Occipital lobe (tissue), 2 donors: ENCODE data around the gene TNP2. TPM values are rescaled to one million over a fixed set of nuclear protein-coding genes. Genes with fewer than 3 reads are reported as not detected.

Experiments used
- DNase-seq: peaks from one replicate; lab custom pipeline; 2025; lab: John Stamatoyannopoulos, UW
- total RNA-seq: library from RNA; depleted of rRNA; stranded (reverse); fragments of >200 nt; gene quantifications from one replicate; pipeline ENCODE4 v1.2.3, GENCODE V29; 2014

Gene TNP2
- total RNA-seq, 1 donor from 2014 or later = not detected

DNA sequence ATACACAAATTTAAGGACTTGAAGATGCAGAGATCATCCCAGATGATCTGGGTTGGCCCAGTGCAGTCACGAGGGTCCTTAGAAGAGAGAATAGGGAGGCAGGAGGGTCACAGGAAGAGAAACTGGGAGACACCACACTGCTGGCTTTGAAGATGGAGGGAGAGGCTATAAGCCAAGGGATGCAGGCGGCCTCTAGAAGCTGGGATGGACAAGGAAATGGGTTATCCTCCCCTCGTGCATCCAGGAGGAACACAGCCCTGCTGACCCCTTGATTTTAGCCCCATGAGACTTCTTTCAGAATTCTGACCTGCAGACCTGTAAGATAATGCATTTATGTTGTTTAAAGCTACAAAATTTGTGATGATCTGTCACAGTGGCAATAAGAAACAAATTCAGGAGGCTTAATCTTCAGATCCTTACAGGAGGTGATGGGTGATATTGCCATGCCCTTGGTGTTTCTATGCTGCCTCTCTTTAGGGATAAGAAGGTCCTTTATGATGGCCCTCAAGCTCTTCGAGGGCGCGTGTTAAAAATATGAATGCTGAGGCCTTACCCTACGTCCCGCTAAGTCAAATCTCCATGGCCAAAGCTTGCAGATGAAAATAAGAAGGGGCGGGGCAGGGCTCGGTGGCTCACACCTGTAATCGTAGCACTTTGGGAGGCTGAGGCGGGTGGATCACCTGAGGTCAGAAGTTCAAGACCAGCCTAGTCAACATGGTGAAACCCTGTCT, 8.6 kb upstream of the TNP2 start:
- DNase-seq = no peak

DNA sequence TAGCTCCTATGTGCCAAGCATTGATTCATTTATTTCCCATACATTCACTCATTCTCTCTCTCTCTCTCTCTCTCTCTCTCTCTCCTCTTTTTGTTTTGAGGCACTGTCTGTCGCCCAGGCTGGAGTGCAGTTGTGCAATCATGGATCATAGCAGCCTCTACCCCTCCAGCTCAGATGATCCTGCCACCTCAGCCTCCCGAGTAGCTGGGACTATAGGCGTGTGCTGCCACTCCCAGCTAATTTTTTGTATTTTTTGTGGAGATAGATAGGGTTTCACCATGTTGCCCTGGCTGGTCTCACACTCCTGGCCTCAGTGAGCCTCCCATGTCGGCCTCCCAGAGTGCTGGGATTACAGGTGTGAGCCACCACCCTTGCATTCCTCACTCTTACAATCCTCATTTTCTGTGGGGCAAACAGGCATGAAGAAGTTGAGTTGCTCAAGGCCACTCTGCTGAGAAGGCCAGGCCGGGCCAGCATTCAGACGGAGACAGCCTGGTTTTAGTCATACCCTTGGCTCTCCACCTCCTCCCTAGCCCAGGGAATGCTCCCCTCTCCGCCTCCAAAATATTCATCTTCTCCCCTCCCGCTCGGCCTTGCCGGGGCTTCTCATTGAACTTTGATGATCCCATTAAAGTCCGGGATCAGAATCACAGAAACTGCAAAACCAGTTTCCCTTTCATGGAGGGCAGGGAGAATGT, 7.9 kb upstream of the TNP2 start:
- no peak for DNase-seq

DNA sequence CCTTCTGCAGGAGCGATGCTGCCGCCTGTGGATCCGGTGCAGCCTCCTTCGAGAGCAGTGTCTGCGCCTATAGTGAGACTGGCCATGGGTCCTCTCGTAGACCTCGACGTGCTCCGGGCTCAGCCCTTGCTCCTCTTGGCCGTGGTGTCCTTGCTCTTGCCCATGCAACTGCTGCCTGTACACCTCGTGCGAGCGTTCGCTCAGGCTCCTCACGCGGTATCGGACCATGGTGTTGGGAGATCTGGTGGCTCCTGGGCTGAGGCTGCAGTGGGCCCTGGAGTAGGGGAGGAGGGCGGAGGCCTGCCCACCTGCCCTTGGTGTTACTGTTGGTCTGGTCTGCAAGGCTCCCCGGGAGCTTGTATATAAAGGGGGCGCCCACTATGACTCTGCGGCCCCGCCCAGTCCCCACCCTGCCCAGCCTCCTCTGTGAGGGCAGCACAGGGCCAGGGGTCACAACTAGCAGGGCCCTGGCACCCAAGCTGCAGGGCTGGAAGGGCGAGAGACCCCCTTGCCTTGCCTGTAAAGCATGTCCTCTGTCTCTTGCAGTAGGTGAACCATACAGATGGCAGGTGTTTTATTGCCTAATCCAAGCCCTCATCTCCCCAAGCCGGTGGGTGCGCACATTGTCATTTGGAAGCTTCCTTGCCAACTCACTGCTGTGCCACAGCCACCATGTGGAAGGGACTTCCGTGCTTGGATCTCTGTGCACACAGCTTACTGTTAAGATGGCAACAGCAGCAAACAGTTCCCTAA, 7.2 kb upstream of the TNP2 start, which contains the start of gene PRM2:
Gene PRM2 (minus strand): TSS at position 338 of the 753 bp plus-strand sequence. CDS start 110 bp downstream, at position 228.
- DNase-seq = no peak

DNA sequence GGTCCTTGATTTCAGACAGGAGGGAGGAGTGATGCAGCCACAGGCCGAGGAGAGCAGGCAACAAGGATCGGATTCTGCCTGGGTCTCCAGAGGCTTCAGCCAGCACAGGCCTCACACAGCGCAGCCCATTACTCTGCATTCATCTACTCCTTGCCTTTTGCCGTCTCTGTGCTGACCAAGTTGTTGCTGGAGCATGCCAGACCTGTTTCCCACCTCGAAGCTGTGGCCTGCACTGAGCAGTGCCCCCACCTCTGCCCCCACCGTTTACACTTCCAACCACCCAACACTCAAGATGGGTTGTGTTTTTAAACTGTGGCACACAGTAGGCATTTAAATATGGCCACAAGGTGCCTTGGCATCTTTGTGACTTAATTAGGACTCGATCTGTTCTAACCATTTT, 5.8 kb upstream of the TNP2 start:
- no peak for DNase-seq

DNA sequence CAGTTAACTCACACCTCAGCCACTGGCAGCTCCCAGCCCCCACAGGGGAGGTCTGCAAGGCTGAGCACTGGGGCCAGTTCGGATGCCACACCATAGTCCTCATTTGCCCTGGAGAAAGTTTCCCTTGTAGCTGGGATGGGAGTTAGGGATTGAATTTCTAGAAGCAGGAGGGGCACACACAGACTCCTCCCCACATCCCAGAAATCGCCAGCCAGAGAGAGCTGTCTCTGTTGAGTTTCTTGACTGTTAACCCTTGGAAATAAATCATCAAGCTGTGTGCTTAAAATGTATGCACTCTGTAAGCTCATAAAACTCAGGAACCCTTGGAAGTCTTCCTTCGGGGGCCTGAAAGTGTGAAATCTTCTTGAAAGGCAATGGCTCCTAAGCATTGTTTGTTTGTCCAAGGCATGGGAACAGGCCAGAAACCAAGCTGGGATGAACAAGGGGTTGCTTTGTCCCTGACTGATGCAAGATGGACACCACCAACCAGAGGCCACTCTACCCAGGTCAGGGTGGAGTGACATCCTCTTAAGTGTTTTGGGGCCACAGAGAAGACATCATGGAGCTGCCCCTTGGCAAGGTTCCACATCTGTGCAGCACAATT, 4.7 kb upstream of the TNP2 start:
- no peak for DNase-seq

DNA sequence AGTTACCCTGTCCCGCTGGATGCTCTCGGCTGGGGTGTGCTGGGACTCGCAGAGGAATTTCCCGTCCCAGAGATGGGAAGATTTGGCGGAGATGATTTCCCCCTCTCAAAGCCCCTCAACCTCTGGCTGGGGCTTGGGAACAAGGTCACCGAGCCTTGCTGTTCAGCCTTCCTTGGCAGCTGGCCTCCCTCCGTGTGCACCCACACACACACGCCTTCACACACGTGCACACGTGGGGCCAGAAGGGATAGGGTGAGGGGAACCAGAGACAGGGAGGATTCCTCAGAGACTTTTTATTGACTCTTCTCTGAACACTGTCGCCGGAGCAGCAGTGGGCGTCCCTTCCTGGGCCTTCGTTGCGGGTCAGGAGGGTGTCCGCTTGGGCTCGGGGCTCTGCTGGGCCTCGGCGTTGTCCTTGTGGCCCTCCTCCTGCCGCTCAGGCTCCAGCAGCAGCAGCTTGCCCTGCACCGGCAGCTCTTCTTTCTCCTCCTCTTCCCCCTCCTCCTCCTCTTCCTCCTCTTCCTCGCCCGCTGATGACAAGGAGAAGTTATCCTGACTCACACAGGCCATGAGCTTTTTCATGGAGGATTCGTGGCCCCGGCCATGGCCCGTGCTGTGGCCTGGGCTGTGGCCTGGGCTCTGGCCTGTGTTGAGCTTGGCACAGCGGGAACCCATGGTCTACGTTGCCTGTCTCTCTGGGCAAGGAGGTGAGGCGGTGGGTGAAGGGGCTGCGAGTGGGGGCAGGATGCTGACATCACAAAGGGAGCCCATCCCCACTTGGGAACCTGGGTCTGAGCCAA, 4.0 kb upstream of the TNP2 start, which contains the start of gene PRM3:
Gene PRM3 (minus strand): TSS at position 709 of the 800 bp plus-strand sequence. CDS start 34 bp downstream, at position 675.
- DNase-seq = no peak

DNA sequence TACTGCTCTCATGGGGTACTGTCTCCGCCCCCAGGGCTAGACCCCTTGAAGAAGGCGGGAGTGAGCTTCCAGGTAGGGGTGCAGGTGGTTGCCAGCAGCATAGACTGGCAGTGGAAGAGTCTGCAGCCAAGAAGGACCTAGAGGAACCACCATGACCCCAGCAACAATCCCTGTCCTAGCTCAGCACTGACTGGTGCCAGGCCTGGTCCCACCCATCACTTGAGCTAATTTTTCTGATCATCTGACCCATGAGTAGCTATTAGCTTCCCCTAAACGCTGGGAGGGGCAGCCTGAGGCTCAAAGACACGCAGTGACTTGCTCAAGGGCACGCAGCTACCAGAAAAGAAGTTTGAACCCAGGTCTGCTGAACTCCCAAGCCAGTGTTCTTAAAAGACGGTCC, 3.4 kb upstream of the TNP2 start:
- no peak for DNase-seq

DNA sequence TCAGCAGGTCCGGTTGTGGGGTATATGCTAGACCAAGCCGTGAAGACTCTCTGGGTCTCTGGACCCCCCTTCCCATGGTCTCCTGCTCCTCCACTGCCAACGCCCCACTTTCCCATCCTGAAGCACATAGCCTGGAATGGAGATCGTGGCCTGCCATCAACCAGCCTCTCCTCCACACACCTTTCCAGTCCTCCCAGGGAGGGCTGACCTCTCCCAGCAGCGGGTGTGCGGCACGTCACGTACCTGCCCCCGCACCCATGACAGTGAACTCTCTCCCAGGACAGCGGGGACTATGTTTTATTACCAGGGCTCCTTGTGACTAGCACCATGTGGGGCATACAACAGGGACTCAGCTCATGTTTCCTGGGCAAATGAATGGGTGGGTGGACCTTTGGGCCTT, 2.5 kb upstream of the TNP2 start:
- DNase-seq = no peak

DNA sequence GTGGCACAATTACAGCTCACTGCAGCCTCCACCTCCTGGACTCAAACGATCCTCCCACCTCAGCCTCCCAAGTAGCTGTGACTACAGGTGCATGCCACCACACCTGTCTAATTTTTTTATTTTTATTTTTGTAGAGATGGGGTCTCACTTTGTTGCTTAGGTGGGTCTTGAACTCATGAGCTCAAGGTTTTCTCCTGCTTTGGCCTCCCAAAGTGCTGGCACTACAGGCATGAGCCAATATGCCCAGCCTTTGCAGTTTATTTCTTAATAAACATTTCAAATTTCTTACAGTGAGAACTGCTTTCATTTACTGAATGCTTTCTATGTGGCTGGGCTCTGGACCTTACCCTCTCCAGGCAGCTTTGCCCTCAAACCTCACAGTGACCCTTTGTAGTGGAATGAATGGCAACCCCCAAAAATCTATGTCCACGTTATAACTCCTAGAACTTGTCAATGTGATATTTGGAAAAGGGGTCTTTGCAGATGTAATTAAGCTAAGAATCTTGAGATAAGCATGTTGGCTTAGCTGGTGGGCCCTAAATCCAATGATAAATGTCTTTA, 1.6 kb upstream of the TNP2 start:
- DNase-seq = no peak

DNA sequence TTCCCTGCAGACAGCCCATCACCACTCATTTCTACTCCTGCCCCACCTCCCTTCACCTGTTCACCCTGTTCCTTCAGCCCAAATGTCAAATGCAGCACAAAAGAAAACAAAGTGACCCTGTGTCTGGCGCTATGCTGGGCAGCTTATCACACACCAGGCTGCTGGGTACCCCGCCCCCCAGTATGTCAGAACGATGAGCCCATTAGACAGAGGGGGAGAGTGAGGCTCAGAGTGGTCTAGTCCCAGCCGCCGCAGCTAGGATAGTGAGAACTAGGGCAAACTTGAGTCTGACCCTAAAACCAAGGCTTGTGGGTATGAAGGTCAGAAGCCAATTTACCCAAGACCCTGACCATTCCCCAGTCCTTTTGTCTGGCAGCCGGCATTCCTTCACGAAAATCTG, 4.0 kb downstream of the TNP2 start:
- no peak for DNase-seq

DNA sequence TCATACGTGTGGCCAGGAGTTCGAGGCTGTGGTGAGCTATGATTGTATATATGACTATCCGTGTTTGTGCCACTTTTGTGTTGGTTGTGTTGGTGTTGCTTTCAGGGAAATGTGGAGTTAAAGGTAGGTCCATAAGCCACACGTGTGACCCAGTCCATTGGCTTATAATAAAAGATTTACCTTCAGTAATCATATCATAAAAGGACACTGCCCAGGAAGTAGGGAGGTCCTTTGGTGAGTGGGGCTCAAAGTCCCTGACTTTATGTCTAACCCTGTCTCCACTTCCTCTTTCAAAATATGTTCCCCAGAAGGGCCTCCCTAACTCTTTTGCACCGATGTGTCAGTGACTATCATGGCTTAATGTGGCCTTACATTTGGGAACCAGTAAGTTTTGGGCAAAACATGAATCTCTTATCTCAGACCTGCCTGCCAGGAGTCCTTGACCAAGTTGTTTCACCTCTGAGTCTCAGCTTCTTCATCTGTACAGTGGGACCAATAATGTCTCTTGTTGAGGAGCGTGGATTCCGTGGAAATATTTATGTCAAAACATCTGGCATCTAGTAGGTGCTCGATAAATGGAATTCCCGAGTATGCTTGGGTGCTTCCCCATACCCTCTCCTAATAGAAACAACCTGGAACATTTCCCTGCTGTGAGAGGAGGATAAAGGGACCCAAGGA, 4.8 kb downstream of the TNP2 start:
- no peak for DNase-seq

DNA sequence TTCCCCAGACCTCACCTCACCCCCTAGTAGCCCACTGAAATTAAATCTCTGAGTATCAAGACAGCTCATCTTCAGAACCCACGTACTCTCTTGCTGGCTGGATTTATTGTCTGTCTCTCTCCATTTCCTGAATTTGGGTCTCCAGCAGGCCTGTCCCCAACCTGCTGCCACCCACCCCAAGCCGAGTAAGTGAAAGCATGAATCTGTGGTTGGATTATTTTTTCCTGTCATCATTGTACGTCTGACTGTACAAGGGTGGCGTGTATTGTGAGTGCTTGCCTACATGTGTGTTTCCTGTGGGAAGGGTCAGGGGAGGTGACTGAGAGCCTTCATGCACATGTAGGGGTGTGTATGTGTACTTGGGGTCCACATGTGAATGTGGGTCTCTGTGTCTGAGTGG, 5.4 kb downstream of the TNP2 start:
- no peak for DNase-seq

DNA sequence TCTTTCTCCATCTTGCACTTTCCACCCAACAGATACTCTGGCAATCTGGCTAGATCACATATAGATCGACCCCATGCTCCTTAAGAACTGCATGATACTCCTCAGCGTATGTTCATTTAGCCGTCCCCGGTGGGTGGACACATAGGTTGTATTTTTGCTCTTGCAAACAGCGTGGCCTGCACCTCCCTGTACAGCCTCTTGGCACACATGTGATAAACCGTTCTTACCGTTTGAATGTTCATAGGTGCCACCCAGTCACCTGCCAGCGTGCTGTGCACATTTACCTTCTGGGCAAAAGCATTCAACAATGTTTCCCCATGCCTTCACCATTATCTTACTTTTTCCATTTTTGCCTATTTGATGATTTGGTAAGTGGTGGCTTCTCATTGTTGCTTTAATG, 6.2 kb downstream of the TNP2 start:
- no peak for DNase-seq

DNA sequence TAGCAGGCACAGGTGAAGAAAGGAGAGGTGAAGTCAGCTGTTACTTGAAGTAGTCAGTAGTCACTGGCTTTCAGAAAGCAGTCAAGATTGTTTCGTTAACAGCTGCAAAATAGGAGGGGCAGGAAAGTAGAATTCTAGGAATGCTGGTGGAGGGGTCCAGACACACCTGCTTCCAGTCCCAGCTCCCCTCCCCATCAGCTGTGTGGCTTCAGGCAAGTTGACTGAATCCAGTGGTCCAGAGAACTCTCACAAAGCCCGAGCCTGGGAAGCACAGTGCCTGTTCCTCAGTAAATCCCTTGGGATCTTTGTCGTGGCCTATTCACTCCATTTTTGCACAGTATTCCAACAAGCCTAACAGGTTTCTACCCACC, 8.5 kb downstream of the TNP2 start:
- no peak for DNase-seq

DNA sequence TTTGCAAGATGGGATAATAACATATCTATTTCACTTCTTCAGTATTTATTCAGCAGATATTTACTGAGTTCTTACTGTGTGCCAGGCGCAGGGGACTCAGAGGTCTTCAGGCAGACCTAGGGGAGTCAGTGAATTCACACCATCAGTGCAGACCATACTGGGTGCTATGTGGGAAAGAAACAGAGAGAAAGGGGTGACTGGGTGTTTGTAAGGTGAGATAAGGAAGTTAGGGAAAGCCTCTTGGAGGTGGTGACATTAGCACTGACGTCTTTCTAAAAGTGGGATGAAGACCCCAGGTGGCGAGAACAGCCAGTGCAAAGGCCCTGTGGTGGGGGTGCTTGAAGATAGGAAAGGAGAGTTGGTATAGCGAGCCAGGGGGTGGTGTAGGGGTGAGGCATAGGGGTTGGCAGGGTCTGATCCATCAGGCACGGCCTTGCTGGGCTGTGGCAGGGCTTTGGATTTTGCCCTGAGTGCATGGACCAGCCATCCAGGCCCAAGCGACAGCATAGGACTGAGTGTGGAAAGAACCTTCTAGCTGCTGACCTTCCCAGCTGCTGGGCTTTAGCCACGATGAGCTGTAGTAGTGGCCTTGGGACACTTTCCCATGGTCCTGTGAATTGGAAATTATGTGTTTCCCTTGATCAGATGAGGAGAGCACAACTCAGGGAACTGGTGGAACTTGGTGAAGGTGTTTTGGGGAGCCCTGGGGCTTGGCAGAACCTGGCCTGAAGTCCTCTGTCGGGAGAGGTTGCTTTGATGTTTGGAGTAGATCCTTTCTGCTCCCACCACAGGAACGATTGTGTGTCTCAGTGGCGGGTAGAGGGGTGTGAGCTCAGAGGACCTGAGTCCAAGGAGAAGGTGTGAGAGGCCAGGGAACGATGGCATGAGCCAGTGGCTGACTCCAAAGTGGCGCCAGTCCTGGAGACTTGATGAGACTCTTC, 9.2 kb downstream of the TNP2 start:
- no peak for DNase-seq

DNA sequence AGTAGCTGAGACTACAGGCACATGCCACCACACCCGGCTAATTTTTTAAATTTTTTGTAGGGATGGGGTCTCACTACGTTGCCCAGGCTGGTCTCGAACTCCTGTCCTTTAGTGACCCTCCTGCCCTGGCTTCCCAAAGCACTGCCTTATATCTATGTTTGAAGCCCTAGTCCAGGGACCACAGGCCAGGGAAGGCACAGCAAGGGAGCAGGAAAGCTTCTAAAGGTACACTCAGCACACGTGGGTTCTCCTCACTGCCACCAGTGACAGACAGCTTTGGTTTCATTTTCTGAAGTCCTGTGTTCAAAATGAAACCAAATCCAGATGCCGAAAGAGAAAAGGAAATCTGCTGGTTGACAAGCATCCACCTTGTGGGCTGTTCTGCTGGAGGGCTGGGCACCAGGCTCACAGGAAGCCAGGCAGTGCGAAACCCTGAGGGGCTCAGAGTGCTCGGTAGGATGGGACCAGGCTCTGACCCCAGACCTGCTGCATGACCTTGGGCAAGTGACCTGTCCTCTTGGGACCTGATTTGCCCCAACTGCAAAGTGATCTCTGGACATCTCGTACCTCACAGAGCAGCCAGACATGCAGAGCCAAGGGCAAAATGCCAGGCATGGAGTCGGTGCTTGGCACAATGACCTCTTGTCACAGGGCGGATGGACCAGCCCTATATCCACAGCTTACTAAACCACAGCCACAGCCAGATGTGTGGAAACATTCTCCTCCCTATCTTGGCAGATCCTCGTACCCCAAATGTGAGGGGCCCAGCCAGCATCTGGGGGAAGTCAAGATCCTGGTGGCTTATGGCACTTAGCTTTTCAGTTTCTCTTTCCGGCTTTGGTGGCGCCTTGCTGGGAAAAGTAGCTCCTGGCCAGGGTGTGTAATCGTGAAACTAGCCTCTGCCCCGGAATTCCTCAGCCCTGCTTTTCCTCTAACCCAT, 10.3 kb downstream of the TNP2 start:
- peak; percentile 7 for DNase-seq

DNA sequence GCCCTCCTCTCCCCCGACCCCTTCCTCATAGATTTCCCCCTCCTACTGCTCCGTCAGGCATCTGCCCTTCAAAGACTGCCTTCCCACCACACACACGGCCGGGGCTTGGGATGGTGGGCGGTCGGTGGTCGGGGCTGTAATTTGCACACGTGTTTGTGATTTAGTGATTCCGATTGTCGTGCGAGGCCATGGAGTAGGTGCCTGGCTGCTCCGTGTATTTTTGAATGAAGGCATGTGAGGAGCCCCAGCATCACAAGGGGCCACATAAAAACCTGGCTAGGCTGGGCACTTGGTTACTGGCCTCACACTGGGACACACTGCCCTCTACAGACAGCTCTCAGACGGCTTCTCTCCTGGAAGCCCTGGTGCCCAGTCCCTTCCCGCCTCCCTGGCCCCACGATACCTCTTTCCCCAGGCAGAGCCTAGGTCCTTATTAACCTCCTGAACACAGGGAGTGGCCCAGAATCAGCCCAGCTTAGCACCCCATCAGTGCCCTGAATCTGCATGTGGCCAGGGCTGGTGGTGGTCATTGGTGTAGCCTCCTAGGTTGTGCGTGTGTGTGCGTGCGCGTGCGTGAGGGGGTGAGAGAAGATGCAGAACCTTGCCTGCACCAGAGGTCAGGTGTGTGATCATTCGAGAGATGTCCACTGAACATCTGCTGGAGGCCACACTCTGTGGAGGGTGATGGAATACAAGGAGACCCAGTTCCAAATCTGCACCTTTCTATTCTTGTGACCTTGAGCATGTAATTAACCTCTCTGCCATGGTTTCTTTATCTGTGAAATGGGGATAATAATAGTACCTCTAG, 11.8 kb downstream of the TNP2 start:
- DNase-seq = peak; percentile 35
